H1 (cell line): ENCODE results near the gene ADAMTS9. TPM values are rescaled to one million over a fixed set of nuclear protein-coding genes. Genes with fewer than 3 reads are reported as not detected.

Source experiments
- CHD1 ChIP-seq: IDR thresholded peaks from 2 replicates; pipeline ENCODE4 v1.6.1; 2012; ENCODE audit warnings: low read depth, low read length, improper control_type of control experiment
- CHD7 ChIP-seq: fragments of 300-600 bp; sonication (generic); IDR thresholded peaks from 2 replicates; pipeline ENCODE4 v1.7.1; 2012; ENCODE audit warnings: low read length, moderate library complexity, mild to moderate bottlenecking, inconsistent platforms; ENCODE audit not compliant: insufficient replicate concordance
- POLR2AphosphoS5 ChIP-seq: IDR thresholded peaks from 2 replicates; pipeline ENCODE4 v1.6.1; 2011; ENCODE audit warnings: low read depth, low read length
- polyA plus RNA-seq, 7 experiments: library from polyadenylated mRNA; depleted of rRNA in 3 of 7; stranded (reverse) in 5 of 7; unstranded in 2 of 7; fragments of >200 nt in 5 of 7; fragments of 200-250 nt in 2 of 7; gene quantifications; 1 replicate in 5 of 7; 2 replicates in 1 of 7; 4 replicates in 1 of 7; pipeline versions ENCODE4 v1.2.1 to v1.2.3, GENCODE V29; 2011 to 2013; ENCODE audit warnings: missing spikeins in 2 of 7, mixed read lengths in 2 of 7
- total RNA-seq: library from RNA; stranded (reverse); fragmentation: NEBNext Ultra II Directional; extraction: Animal tissue kit (Norgen Biotek cat#: 25700); gene quantifications from 2 replicates; pipeline ENCODE4 v1.2.1, GENCODE V29; 2021

Gene ADAMTS9
- total and polyA plus RNA-seq, 2 of the 8 experiments (the other 6 are each of a cell fraction or from before 2014, with no cell fraction given), result 0.20 to 0.41 TPM

- TF ChIP-seq CHD7 (no peak), CHD1 (no peak), POLR2AphosphoS5 (no peak)
Observed at GRCh38 chr3:64520334-64520733, 167.5 kb downstream of the ADAMTS9 start (continued).
